SKM-1 treated with dmso at 0.1 percent for 144 hours (cell line): ENCODE data around the gene EBP.
A peak's percentile ranks its signal among the peaks of the same experiment; 100 is the strongest.

Source experiments
- DNase-seq: peaks from one replicate; lab custom pipeline; 2025; ENCODE audit not compliant: unreplicated experiment; lab: John Stamatoyannopoulos, UW

The EBP gene

DNA sequence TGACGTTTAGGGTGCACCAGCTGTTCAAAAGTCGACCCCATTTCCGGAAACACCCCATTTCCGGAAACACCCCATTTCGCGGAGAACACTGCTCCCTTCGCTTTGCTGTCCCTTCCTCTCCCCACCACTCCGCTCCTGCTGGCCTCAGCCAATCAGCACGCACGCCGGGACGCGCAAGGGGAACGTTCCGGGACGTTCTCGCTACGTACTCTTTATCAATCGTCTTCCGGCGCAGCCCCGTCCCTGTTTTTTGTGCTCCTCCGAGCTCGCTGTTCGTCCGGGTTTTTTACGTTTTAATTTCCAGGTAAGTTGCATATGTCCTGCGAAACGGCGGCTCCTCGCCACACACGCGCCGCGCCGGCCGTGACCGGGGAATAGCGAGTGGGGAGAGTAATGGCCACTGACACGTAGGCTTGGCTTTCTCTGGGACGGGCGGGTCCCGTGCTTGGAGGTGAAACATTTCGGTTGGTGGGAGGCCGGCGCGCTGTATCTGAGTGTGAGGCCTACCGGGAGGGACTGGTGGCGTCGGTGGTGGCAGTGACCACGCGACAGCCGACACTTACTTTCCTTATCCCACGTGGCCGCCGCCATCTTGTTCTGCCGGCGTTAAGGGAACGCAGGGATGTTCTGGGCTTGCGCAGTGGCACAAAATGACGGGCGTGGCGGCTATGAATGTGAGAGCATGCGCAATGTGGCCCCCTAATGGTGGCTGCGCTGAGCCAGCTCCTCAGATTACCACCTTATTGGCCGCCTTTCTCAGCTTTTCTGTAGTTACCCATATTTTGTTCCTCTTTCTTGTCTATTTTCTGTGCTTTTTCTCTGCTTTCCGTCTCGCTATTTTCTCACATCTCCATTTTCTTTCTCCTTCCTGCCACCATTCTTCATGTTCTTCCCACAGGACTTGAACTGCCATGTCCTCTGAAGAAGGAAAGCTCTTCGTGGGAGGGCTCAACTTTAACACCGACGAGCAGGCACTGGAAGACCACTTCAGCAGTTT is 53.0 kb downstream of the EBP start, which contains the start of gene RBM3:
RBM3 (plus strand) TSS at position 215 of the 997 bp plus-strand sequence; CDS start at position 912, 697 bp downstream.
- DNase-seq, result peak; percentile 78

DNA sequence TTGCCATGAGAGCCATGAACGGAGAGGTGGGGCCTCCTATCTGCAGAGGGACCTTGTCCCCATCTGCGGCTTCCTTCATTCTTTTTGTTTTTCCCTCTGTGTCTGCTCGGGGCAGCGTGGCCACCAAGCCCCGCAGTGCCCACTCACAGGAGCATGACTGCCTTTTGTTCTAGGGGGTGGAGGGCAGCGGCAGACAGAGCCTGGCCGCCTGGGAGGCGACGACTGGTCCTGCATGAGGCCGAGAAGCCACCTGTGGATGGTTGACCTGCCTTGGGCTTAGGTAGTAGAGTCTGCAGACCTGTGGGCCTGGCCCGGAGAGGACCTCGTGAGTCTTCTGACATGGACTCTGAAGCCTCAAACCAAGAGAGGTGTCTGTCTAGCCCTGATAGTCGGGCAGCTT is 54.0 kb downstream of the EBP start:
- DNase-seq, result no peak

DNA sequence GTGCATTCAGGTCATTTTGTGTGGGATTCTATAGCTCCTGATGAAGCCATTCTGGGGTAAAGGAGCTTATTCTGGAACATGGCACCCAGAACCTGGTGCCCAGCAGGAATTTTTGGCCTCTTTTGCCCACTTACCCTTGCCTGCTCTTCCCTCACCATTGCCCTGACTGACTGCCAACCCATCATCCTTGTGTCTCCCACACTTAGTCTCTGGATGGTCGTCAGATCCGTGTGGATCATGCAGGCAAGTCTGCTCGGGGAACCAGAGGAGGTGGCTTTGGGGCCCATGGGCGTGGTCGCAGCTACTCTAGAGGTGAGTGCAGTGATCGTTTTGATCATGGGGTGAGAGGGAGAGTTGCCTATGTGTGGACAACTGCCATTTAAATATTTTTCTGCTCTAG is 54.5 kb downstream of the EBP start:
- no peak for DNase-seq
